ENCODE measurements around the gene RNF144A.

The RNF144A gene

DNA sequence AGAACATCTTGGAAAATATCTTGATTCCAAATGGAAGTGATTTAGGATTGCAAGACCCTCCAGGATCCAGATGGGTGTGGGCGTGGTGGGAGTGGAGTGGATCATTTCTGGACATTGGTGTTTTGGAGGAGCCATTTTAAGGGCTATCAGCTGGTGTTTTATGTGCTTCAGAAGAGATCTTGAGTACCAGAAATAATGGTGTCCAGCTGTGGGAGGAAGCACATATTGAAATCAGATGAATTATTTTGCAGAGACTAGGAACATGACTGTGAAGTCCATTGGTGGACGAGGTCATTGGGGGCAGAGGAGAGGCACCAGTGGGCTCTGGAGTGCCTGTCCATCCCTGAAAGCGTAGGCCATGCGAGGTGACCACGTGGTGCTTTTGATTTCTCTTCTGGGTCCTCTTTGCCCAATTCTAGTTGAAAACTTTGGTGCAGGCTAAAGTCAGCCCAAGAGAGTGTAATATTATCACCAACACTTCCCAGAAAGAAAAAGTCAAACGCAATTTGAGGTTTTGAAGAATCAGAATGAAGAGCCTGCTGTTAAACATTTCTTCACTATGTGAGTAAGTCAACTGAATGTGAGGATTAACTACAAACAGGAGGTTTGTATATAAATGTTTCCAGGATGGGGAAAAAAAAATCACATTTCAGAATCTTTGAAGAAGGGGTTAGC lies 31.6 kb downstream of the RNF144A start:
- DNase-seq: no peak

DNA sequence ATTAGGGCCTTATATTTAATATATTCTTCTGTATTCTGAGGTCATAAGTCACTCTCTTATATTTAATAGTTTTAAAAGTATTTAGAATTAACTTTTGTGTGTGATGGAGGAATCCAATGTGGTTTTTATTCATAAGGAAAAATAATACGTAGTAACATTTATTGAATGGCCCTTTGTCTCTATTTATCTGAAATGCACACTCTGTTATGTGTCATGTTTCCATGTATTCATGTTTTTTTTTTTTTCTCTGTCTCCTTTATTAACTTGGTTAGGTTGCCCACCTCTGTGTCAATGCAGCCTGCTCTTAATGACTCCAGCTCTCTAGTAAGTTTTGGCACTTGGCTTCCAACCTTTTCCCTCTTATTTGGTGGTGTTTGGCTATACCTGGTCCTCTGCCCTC lies 33.8 kb downstream of the RNF144A start:
- no peak for DNase-seq

DNA sequence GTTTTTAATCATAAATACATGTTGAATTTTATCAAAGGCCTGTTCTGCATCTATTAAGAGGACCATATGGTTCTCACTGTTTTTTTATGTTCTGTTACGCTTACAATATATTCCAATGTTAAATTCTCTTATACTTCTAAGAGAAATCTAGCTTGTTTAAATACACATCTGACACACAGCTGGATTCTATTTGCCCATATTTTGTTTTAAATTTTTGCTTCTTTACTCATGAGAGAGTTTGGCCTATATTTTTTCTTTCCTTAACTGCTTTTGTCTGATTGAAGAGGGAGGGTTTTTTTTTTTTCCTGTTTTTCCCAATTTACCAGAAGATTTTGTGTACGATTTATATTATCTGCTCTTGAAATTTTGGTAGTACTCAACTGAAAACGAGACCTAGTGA lies 34.9 kb downstream of the RNF144A start:
- no peak for DNase-seq

DNA sequence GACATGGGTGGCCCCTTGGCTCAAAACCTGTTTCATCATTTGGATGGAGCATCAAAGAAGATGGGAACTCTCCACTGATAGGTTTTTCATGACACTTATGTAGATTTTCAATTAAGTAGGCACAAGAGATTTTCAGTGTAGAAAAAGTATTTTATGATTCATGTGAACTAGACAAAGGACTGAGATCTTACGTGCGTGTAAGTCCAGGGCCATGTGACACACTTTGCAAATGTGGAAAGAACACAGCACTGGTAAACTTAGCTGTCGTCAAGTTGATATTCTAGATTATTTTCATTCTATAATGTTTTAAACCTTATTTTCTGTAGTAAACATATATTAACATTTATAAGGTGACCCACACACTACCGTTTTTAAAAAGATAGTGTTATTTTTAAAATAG lies 37.4 kb downstream of the RNF144A start:
- no peak for DNase-seq

DNA sequence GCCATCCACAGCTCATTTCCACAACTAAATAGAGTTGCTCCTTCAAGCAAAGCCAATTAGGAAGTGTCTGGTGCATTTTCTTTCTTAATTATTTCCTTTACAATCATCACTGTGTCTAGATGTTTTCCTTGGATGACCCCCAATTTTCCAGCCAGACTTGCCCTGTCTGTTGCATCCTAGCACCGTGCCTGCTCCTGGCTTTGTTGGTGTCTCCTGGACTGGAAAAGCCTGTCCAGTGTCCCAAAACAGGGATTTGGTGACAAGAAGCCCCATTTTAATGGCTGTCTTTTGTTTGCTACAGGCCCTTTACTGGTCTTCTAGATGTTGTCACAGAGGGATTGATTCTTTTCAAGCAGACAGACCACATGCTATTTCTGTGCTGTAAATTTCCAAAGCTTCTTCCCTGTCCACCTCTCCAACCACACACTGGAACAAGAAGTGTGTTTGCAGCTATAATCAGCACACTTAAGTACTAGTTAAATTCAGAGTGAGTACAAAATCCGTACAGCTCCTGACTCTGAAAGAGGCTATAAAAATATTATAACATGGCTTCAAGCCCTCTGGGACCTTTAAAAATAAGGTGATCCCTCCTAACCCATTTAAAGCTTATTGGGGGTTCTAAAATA lies 38.4 kb downstream of the RNF144A start:
- no peak for DNase-seq

- DNase-seq: no peak
These were observed 39.4 kb downstream of the RNF144A start for GRCh38 chr2:6956566-6956965.

GRCh38 chr2:6957031-6957714 lies 40.0 kb downstream of the RNF144A start:
- DNase-seq: no peak

DNA sequence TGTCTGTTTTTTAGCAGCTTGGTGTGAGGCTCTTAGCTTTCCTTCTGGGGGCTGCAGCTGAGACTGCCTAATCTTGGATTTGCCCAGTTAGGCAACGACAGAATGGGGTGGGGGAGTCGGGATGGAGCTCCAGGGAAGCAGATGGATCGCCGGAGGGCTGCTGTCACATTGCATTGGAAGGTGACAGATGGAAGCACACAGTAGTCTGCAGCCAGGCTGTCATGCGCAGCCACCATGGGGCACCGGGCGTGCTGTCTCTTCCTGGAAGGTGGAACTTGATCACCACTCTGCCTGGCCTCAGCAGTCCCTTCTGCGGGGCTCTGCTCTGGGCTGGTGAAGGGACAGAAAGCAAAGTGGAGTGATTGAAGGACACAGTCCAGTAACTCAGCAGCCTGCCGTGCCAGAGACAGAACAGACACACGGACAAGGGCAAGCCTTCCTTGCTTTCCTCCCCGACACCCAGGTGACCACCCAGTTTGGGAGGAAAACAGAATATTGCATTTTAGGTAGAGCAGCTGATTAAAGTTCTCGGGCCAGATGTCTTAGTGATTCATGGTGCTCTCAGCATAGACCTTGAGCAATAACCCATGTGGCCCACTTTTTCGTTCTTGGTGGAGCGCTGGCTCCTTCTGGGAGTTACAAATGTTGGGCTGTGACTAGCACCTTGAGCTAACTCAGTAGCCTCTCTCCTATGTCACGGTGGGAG lies 40.9 kb downstream of the RNF144A start:
- DNase-seq: no peak

DNA sequence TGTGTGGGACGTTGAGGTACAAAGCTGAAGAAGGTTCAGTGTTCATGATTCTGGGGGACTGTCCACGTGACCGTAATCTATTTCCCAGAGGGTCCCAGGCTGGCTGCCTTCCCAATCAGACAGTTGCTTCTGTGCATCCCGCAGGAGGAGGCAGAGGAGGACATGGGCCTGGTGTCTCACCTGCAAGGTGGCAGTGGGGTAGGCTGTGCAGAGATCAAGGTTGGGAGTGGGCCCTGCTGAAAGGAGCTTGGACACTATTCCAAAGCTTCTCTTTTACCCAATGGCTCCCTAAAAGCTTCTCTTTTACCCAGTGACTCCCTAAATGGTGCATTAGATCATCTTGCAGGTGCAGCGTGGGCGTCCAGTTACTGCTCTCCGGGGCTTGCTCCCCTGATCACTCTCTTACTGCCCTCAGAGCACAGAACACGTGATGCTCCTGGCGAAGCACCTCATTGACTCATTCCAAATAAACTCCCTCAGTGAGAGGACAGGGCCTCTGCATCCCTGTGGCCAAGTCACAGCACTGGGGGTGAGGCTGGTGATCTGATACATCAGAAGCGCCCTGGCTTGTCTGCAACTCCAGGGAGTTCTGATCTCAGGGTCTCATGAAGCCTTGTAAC lies 41.5 kb downstream of the RNF144A start:
- no peak for DNase-seq

- DNase-seq: no peak
These were observed 42.5 kb downstream of the RNF144A start for GRCh38 chr2:6959751-6960150.

- DNase-seq: no peak
These were observed 43.4 kb downstream of the RNF144A start for GRCh38 chr2:6960659-6961058.

DNA sequence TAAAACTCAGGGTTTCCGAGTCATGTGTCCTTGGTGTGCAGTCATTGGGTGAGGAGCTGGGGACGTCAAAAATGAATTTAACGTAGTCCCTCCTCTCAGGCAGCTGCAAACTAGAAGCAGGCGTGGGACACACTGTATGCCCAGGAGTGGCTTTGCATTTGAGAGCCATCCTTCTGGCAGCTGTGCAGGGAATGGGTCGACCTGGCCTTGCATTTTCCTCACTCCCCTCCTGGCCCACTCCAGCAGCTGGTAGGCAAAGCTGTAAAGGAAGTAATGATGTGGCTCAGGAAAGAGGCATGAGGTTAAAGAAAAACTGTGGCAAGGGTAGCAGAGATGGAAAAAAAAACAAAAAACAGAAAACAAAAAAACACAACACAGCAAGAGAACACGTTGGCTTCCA lies 46.5 kb downstream of the RNF144A start:
- no peak for DNase-seq

GRCh38 chr2:6965071-6965795 lies 48.0 kb downstream of the RNF144A start:
- no peak for DNase-seq

DNA sequence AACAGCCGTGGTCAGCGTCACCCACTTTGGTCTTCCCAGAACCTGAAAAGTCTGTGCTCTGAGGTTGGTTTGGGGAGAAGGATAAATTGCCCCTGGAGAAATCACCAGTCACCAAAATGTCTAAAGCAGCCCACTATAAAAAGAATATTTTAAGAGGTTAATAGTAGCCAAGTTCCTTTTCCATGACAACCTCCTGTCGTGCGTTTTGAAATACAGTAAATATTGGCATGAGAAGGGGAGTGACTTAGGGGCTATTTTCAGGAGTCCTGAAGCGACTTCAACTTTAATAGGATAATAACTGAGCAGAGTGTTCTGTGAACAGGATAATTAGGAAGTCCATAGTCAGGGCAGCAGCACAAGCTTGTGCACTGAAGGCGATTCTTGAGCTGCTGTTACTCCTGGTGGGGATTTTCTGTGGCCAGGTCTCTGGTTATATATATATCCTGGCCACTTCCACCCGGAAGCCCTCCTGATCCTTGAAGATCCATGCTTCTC lies 49.3 kb downstream of the RNF144A start:
- DNase-seq: no peak

DNA sequence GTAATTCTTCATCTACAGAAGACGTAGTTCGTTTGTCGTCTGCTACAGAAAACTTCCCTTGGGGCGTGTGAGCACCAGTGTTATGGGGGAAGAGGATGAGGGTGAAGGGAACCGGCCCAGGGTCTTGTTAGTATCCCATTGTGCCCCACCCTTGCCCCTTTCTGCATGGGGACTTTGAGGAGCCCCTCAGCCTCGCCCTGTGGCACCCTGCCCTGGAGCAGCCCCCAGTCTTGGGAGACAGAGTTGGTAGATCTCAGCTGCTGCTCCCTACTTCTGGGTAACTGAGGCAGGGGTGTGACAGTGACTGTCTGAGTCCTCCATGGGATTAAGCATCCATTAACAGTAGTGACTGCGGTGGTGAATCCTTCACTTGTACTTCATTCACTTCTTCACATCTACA lies 50.1 kb downstream of the RNF144A start:
- no peak for DNase-seq

GRCh38 chr2:6968319-6969100 lies 51.3 kb downstream of the RNF144A start:
- no peak for DNase-seq

GRCh38 chr2:6970551-6970950 lies 53.3 kb downstream of the RNF144A start:
- DNase-seq: no peak

GRCh38 chr2:6970976-6971480 lies 53.8 kb downstream of the RNF144A start:
- DNase-seq: no peak

- no peak for DNase-seq
These were observed 54.3 kb downstream of the RNF144A start for GRCh38 chr2:6971502-6971901.

DNA sequence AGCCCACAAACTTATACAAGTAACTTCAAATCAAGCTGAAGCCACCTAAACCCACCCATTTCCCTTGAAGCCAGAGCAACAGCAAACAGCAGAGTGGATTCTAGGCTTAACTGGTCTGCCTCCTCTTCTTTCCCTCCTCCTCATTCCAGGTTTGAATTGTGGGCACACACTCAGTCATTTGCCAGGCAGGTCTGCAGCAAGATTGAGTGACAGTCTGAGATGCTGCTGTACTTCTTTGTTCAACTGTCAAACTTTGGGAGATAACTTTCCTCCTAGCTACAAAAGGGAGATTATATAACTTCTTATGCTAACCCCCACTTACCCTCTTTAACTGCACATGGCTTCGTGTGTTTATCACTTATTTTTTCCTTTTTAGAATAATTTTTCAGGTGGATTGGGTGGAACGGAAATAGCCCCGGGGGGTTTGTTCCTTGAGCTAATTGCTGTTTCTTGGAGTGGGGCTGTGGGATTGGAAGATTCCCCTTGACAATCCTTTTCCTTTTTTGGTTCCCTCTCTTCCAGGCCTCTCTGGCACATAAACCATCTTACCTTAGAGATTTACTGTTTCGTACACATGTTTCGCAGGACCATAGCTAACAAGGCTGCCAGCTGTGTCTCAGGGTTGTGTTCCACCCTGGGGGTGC lies 55.0 kb downstream of the RNF144A start:
- no peak for DNase-seq
